NCI-H2081 (cell line): ENCODE measurements around the gene SPRR5.
A peak's percentile ranks its signal among the peaks of the same experiment; 100 is the strongest.

ENCODE experiments used
- DNase-seq, 2 experiments: peaks; one replicate each; lab custom pipeline; 2025; lab: John Stamatoyannopoulos, UW

SPRR5 gene

GRCh38 chr1:152946651-152947256 is at the start of gene SPRR5:
Gene SPRR5, plus strand, starts transcription at chr1:152947206. Its CDS starts 1,349 bp downstream, at chr1:152948555.
- DNase-seq, result no peak

GRCh38 chr1:152899027-152899426 is 48.0 kb upstream of the SPRR5 start:
- no peak for DNase-seq

- no peak for DNase-seq
Measured at GRCh38 chr1:152899883-152900282, 47.1 kb upstream of the SPRR5 start.

- no peak for DNase-seq
Measured at GRCh38 chr1:152901631-152902030, 45.4 kb upstream of the SPRR5 start.

GRCh38 chr1:152902636-152903035 is 44.4 kb upstream of the SPRR5 start:
- DNase-seq, result no peak

- DNase-seq, result no peak
Measured at GRCh38 chr1:152904688-152905440, 42.1 kb upstream of the SPRR5 start.

GRCh38 chr1:152906023-152906565 is 40.9 kb upstream of the SPRR5 start:
- DNase-seq, result no peak

GRCh38 chr1:152907686-152908601 is 39.1 kb upstream of the SPRR5 start, which contains the start of gene IVL:
Gene IVL, plus strand, starts transcription at chr1:152908546. Its CDS starts 1,252 bp downstream, at chr1:152909798.
- no peak for DNase-seq

- no peak for DNase-seq
Measured at GRCh38 chr1:152909206-152909605, 37.8 kb upstream of the SPRR5 start.

- no peak for DNase-seq
Measured at GRCh38 chr1:152912471-152912870, 34.5 kb upstream of the SPRR5 start.

- no peak for DNase-seq
Measured at GRCh38 chr1:152912900-152913299, 34.1 kb upstream of the SPRR5 start.

- DNase-seq, result peak; percentile 4 to 20
Measured at GRCh38 chr1:152917794-152918193, 29.2 kb upstream of the SPRR5 start.

- DNase-seq, result no peak
Measured at GRCh38 chr1:152919071-152919470, 27.9 kb upstream of the SPRR5 start.

- no peak for DNase-seq
Measured at GRCh38 chr1:152924191-152924590, 22.8 kb upstream of the SPRR5 start.

GRCh38 chr1:152926091-152926490 is 20.9 kb upstream of the SPRR5 start:
- DNase-seq, result no peak

- DNase-seq, result no peak
Measured at GRCh38 chr1:152928671-152929070, 18.3 kb upstream of the SPRR5 start.

GRCh38 chr1:152932170-152932811 is 14.7 kb upstream of the SPRR5 start:
- no peak for DNase-seq

- no peak for DNase-seq
Measured at GRCh38 chr1:152933196-152933595, 13.8 kb upstream of the SPRR5 start.

GRCh38 chr1:152940614-152941013 is 6.4 kb upstream of the SPRR5 start:
- no peak for DNase-seq

- no peak for DNase-seq
Measured at GRCh38 chr1:152941037-152941711, 5.8 kb upstream of the SPRR5 start.

GRCh38 chr1:152942161-152942560 is 4.8 kb upstream of the SPRR5 start:
- DNase-seq, result no peak
